Hepatocyte (in vitro differentiated cells): ENCODE results near the gene ZNF638.

ENCODE experiments used
- CTCF ChIP-seq: fragments of 200-600 bp; sonication (generic); IDR thresholded peaks from 2 replicates; pipeline ENCODE4 v1.5.1; 2016; ENCODE audit warnings: antibody characterized with exemption, mild to moderate bottlenecking; ENCODE audit not compliant: poor library complexity
- EZH2 ChIP-seq: fragments of 200-600 bp; sonication (generic); IDR thresholded peaks from 2 replicates; pipeline ENCODE4 v1.6.1; 2016; ENCODE audit warnings: antibody characterized with exemption, mild to moderate bottlenecking, borderline replicate concordance
- EZH2phosphoT487 ChIP-seq: fragments of 200-600 bp; sonication (generic); IDR thresholded peaks from one replicate; pipeline ENCODE4 v1.6.1; 2018; ENCODE audit warnings: antibody characterized with exemption, mild to moderate bottlenecking, low read depth, moderate library complexity; ENCODE audit not compliant: unreplicated experiment, severe bottlenecking

GRCh38 chr2:71323386-71323785, 8.2 kb upstream of the ZNF638 start:
- TF ChIP-seq CTCF (no peak), EZH2 (no peak), EZH2phosphoT487 (no peak)
